Endothelial cell of umbilical vein (primary cell): ENCODE measurements around the gene MYO1F. TPM values are rescaled to one million over a fixed set of nuclear protein-coding genes. Genes with fewer than 3 reads are reported as not detected.

Source experiments
- BruUV-seq: library from RNA; stranded (reverse); fragments of 400-500 nt; replicated peaks from 2 replicates; lab custom pipeline; 2021; lab: Mats Ljungman, UMichigan
- CTCF ChIA-PET: fragments of 300-600, 350-600 bp; sonication (Branson Sonifier 250); formaldehyde crosslinking; loops from one replicate; lab custom pipeline; 2021; ENCODE audit warnings: antibody characterized with exemption, inconsistent platforms; lab: Charles Lee
- POLR2A ChIA-PET: fragments of 300-600, 350-600 bp; sonication (Branson Sonifier 250); formaldehyde crosslinking; loops from one replicate; lab custom pipeline; 2021; ENCODE audit warnings: antibody characterized with exemption, inconsistent platforms; lab: Charles Lee
- DNase-seq: peaks from one replicate; pipeline ENCODE4 v3.0.0-alpha.2; 2011; ENCODE audit warnings: low read depth, low spot score
- FAIRE-seq: peaks from 2 replicates; lab custom pipeline; 2011; peaks lifted over from hg19 to GRCh38; lab: Jason Lieb, UNC
- H2AFZ ChIP-seq: 2 replicates; pipeline ENCODE4 v1.6.0; 2012; ENCODE audit warnings: low read depth, low read length, control low read depth, inconsistent platforms
- H3K27ac ChIP-seq: 2 replicates; pipeline ENCODE4 v1.5.1; 2011; ENCODE audit warnings: low read depth, mild to moderate bottlenecking, control low read depth, low read length, moderate library complexity; ENCODE audit not compliant: insufficient read depth
- H3K27me3 ChIP-seq, 2 experiments: 2 replicates each; pipeline versions ENCODE4 v1.6.0 to v1.6.1; 2011; ENCODE audit warnings: low read length in 2 of 2, mixed read lengths in 1 of 2; ENCODE audit not compliant: control insufficient read depth in 2 of 2, insufficient read depth in 2 of 2
- H3K36me3 ChIP-seq, 2 experiments: 2 replicates in 1 of 2; 3 replicates in 1 of 2; pipeline ENCODE4 v1.5.1; 2011; ENCODE audit warnings: low read length in 2 of 2, mild to moderate bottlenecking in 1 of 2, moderate library complexity in 1 of 2; ENCODE audit not compliant: control insufficient read depth in 2 of 2, insufficient read depth in 2 of 2; ENCODE audit errors: extremely low read depth in 1 of 2
- H3K4me1 ChIP-seq: 3 replicates; pipeline ENCODE4 v1.5.1; 2011; ENCODE audit warnings: mild to moderate bottlenecking, low read length; ENCODE audit not compliant: control insufficient read depth, insufficient read depth; ENCODE audit errors: extremely low read depth
- H3K4me2 ChIP-seq: 2 replicates; pipeline ENCODE4 v1.6.1; 2011; ENCODE audit warnings: low read length, control low read depth, mixed read lengths; ENCODE audit not compliant: insufficient read depth
- H3K4me3 ChIP-seq, 3 experiments: fragments of 200-600 bp in 1 of 3; sonication (generic), shearing (Covaris generic) in 1 of 3; replicated peaks in 1 of 3; 2 replicates each; pipeline ENCODE4 v1.5.1; 2011 to 2016; ENCODE audit warnings: control low read depth in 3 of 3, low read length in 3 of 3, mild to moderate bottlenecking in 2 of 3, inconsistent platforms in 1 of 3, low read depth in 1 of 3, moderate library complexity in 1 of 3; ENCODE audit not compliant: insufficient read depth in 1 of 3
- H3K79me2 ChIP-seq: 2 replicates; pipeline ENCODE4 v1.6.0; 2012; ENCODE audit warnings: low read length, inconsistent platforms; ENCODE audit not compliant: control insufficient read depth, insufficient read depth
- H3K9ac ChIP-seq: replicated peaks from 2 replicates; pipeline ENCODE3; 2011; ENCODE audit warnings: low read length, control low read depth; ENCODE audit not compliant: insufficient read depth; ENCODE audit errors: extremely low read depth
- H3K9me1 ChIP-seq: replicated peaks from 3 replicates; pipeline ENCODE4 v1.6.0; 2011; ENCODE audit warnings: mild to moderate bottlenecking, low read length; ENCODE audit not compliant: control insufficient read depth, insufficient read depth; ENCODE audit errors: extremely low read depth
- H3K9me3 ChIP-seq: replicated peaks from 2 replicates; pipeline ENCODE4 v1.5.1; 2012; ENCODE audit warnings: low read length, inconsistent platforms; ENCODE audit not compliant: control insufficient read depth, insufficient read depth
- H4K20me1 ChIP-seq: replicated peaks from 2 replicates; pipeline ENCODE3; 2011; ENCODE audit warnings: mild to moderate bottlenecking, low read length; ENCODE audit not compliant: control insufficient read depth, insufficient read depth; ENCODE audit errors: extremely low read depth
- FOS ChIP-seq: IDR thresholded peaks from 2 replicates; pipeline ENCODE4 v1.6.1; 2011; ENCODE audit warnings: mild to moderate bottlenecking, low read length, moderate library complexity, borderline replicate concordance; ENCODE audit not compliant: insufficient read depth
- GATA2 ChIP-seq: IDR thresholded peaks from 2 replicates; pipeline ENCODE4 v1.7.0; 2011; ENCODE audit warnings: low read depth, mild to moderate bottlenecking, moderate library complexity, mixed read lengths, low read length; ENCODE audit not compliant: insufficient read length, insufficient read depth
- JUN ChIP-seq: IDR thresholded peaks from 2 replicates; pipeline ENCODE4 v1.6.1; 2011; ENCODE audit warnings: borderline replicate concordance, low read depth; ENCODE audit not compliant: insufficient read length, insufficient read depth
- MYC ChIP-seq: IDR thresholded peaks from one replicate; pipeline ENCODE4 v1.6.1; 2011; ENCODE audit warnings: mild to moderate bottlenecking, low read depth, low read length
- POLR2AphosphoS5 ChIP-seq: IDR thresholded peaks from 2 replicates; pipeline ENCODE4 v1.6.1; 2012; ENCODE audit warnings: low read depth, mild to moderate bottlenecking, control low read depth, low read length, moderate library complexity; ENCODE audit not compliant: insufficient read depth
- dilution Hi-C: fragments of 300-500 bp; cut with MboI; formaldehyde crosslinking; loops from one replicate; pipeline ENCODE4 v1.15.0; 2019; ENCODE audit warnings: low sequenced_read_pairs; ENCODE audit not compliant: extremely low pct_ligation_motif_present
- intact Hi-C: fragments of 100-400 bp; cut with micrococcal nuclease; formaldehyde crosslinking; loops from one replicate; pipeline ENCODE4 v1.10.0; 2022
- polyA plus RNA-seq, 4 experiments: library from polyadenylated mRNA; depleted of rRNA in 3 of 4; stranded (reverse) in 3 of 4; unstranded in 1 of 4; fragments of >200 nt; gene quantifications; 2 replicates each; pipeline versions ENCODE4 v1.2.1 to v1.2.3, GENCODE V29; 2011 to 2012; ENCODE audit warnings: missing spikeins in 1 of 4
- total RNA-seq: library from RNA; stranded (reverse); gene quantifications from 2 replicates; pipeline ENCODE4 v1.2.3, GENCODE V29; 2021
- TF ChIP-seq, protein P1 (sequence below): IDR thresholded peaks from 2 replicates; pipeline ENCODE4 v1.6.1; 2011; ENCODE audit not compliant: insufficient read depth, insufficient read length
- TF ChIP-seq, protein P2 (sequence below), 2 donors: IDR thresholded peaks; 1 replicate in 1 of 2; 2 replicates in 1 of 2; pipeline ENCODE4 v1.5.1; 2011; ENCODE audit warnings: low read length in 2 of 2, mild to moderate bottlenecking in 2 of 2, moderate library complexity in 2 of 2, control low read depth in 1 of 2, inconsistent platforms in 1 of 2, low read depth in 1 of 2; ENCODE audit not compliant: insufficient read depth in 1 of 2; ENCODE audit errors: extremely low read depth in 1 of 2

MYO1F gene
- total and polyA plus RNA-seq, 2 donors (not counting 3 experiments of a cell fraction or from before 2014, with no cell fraction given) = 0.22 to 0.39 TPM

DNA sequence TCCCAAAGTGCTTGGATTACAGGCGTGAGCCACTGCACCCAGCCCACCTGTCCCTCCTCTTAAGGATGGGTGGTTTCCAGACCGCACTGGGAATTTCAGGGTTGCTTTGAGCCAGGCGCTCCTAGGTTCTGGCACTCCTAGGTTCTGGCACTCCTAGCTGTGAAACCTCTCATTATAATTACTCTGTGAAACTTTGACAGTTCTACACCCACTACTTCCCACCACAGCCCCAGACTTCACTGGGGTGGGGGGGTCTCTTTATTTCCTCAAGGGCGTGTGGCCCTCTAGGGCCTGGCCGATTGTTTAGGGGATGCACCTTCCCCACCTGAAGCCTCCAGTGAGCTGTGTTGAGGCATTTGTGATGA lies 35.5 kb upstream of the MYO1F start:
- Histone ChIP-seq H3K79me2 (no peaks in the 10 kb centered on the region), H3K4me2 (no peak overlapping the region), H2AFZ (no peak overlapping the region), H4K20me1 (no peaks in the 10 kb centered on the region), H3K4me3 (no peak overlapping the region), H3K9me3 (no peaks in the 10 kb centered on the region), H3K36me3 (no peaks in the 10 kb centered on the region), H3K9ac (no peak overlapping the region), H3K4me1 (peaks cover 9% of the 10 kb centered on the region), H3K27ac (no peak overlapping the region), H3K9me1 (no peaks in the 10 kb centered on the region), H3K27me3 (no peaks in the 10 kb centered on the region)
- dilution Hi-C loops = no loop called here
- intact Hi-C loops = no loop called here
- no TSS peak for BruUV-seq
- ChIA-PET CTCF (interaction anchor here (0.6 to 2.6 kb wide), 5 partner anchors 27 to 1108 kb away, joined by 3 to 12 read pairs (median 3); no protein-coding TSS in a partner anchor), POLR2A (no interaction called here)
- DNase-seq (no peak), FAIRE-seq (no peak)
- TF ChIP-seq, protein P1, sequence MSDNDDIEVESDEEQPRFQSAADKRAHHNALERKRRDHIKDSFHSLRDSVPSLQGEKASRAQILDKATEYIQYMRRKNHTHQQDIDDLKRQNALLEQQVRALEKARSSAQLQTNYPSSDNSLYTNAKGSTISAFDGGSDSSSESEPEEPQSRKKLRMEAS = no peak
- TF ChIP-seq MYC (no peak), POLR2AphosphoS5 (no peak), FOS (no peak), GATA2 (no peak), JUN (no peak)
- TF ChIP-seq, protein P2, sequence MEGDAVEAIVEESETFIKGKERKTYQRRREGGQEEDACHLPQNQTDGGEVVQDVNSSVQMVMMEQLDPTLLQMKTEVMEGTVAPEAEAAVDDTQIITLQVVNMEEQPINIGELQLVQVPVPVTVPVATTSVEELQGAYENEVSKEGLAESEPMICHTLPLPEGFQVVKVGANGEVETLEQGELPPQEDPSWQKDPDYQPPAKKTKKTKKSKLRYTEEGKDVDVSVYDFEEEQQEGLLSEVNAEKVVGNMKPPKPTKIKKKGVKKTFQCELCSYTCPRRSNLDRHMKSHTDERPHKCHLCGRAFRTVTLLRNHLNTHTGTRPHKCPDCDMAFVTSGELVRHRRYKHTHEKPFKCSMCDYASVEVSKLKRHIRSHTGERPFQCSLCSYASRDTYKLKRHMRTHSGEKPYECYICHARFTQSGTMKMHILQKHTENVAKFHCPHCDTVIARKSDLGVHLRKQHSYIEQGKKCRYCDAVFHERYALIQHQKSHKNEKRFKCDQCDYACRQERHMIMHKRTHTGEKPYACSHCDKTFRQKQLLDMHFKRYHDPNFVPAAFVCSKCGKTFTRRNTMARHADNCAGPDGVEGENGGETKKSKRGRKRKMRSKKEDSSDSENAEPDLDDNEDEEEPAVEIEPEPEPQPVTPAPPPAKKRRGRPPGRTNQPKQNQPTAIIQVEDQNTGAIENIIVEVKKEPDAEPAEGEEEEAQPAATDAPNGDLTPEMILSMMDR (IDR thresholded peaks at IDR 0.05; ENCODE audit: extremely low read depth in 1 of 2, insufficient read depth in 1 of 2, low read depth in 1 of 2, low read length in 2 of 2) = no peak
